HFFc6 (cell line): ENCODE data around the gene INTS15. TPM values are rescaled to one million over a fixed set of nuclear protein-coding genes. Genes with fewer than 3 reads are reported as not detected.

Experiments used
- DNase-seq: peaks from one replicate; pipeline ENCODE4 v3.0.0-alpha.2; 2018
- H3K27ac Mint-ChIP-seq: 2 replicates; pipeline ENCODE4 v1.8.0; 2020; ENCODE audit warnings: mild to moderate bottlenecking, mixed read lengths
- H3K27me3 Mint-ChIP-seq: 2 replicates; pipeline ENCODE4 v1.8.0; 2021; ENCODE audit warnings: mild to moderate bottlenecking, moderate library complexity, mixed read lengths; ENCODE audit not compliant: insufficient read depth
- H3K36me3 Mint-ChIP-seq: 2 replicates; pipeline ENCODE4 v1.8.0; 2021; ENCODE audit warnings: low read depth, mixed read lengths
- H3K4me1 Mint-ChIP-seq: 2 replicates; pipeline ENCODE4 v1.8.0; 2020; ENCODE audit warnings: low read depth, mixed read lengths
- H3K4me3 Mint-ChIP-seq: 2 replicates; pipeline ENCODE4 v1.8.0; 2020; ENCODE audit warnings: mild to moderate bottlenecking, moderate library complexity, mixed read lengths
- H3K9me3 Mint-ChIP-seq: 2 replicates; pipeline ENCODE4 v1.8.0; 2020; ENCODE audit warnings: mild to moderate bottlenecking, mixed read lengths
- total RNA-seq, 6 experiments: library from RNA; stranded (reverse); fragmentation: NEBNext Ultra II Directional; extraction: Animal tissue kit (Norgen Biotek cat#: 25700); gene quantifications; 2 replicates in 1 of 6; 3 replicates in 5 of 6; pipeline ENCODE4 v1.2.3, GENCODE V29; 2021
- TF ChIP-seq, protein P1 (sequence below): fragments of 200-600 bp; sonication (generic); IDR thresholded peaks from 2 replicates; pipeline ENCODE4 v1.5.0; 2021; ENCODE audit warnings: antibody characterized with exemption, mild to moderate bottlenecking

INTS15 gene
- total RNA-seq, 6 experiments from 2014 or later: 14.9 to 17.9 (median 17.4) TPM

GRCh38 chr7:6648066-6648814 lies 58.4 kb downstream of the INTS15 start:
- Mint-ChIP-seq H3K27me3 (no peaks in the 10 kb centered on the region), H3K9me3 (peaks cover 24% of the 10 kb centered on the region), H3K4me1 (no peaks in the 10 kb centered on the region), H3K27ac (no peak overlapping the region), H3K4me3 (no peak overlapping the region), H3K36me3 (peaks cover 31% of the 10 kb centered on the region)
- TF ChIP-seq, protein P1, sequence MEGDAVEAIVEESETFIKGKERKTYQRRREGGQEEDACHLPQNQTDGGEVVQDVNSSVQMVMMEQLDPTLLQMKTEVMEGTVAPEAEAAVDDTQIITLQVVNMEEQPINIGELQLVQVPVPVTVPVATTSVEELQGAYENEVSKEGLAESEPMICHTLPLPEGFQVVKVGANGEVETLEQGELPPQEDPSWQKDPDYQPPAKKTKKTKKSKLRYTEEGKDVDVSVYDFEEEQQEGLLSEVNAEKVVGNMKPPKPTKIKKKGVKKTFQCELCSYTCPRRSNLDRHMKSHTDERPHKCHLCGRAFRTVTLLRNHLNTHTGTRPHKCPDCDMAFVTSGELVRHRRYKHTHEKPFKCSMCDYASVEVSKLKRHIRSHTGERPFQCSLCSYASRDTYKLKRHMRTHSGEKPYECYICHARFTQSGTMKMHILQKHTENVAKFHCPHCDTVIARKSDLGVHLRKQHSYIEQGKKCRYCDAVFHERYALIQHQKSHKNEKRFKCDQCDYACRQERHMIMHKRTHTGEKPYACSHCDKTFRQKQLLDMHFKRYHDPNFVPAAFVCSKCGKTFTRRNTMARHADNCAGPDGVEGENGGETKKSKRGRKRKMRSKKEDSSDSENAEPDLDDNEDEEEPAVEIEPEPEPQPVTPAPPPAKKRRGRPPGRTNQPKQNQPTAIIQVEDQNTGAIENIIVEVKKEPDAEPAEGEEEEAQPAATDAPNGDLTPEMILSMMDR: no peak; the same call in 1 of the 2 replicates
- no peak for DNase-seq

DNA sequence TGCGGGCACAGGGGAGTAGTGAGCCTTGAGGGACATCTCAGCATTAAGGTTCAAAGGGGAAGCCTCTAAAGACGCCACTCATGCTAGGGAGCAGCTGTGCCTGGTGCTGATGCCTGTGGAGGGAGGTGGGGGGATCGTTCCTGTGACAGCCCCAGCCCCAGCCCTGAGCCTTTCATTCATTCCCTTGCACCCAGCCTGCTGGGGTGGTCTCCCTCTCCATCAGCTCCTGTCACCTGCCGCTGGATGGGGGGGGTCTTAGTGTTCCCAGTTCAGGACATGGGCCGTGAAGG lies 58.9 kb downstream of the INTS15 start:
- no peak overlapping the region for H3K4me3 Mint-ChIP-seq
- TF ChIP-seq, protein P1: no peak
- H3K27me3 Mint-ChIP-seq: no peaks in the 10 kb centered on the region
- peaks cover 24% of the 10 kb centered on the region for H3K9me3 Mint-ChIP-seq
- peaks cover 31% of the 10 kb centered on the region for H3K36me3 Mint-ChIP-seq
- H3K4me1 Mint-ChIP-seq: no peaks in the 10 kb centered on the region
- H3K27ac Mint-ChIP-seq: no peak overlapping the region
- no peak for DNase-seq

- Mint-ChIP-seq H3K4me3 (no peak overlapping the region), H3K4me1 (no peaks in the 10 kb centered on the region), H3K27me3 (no peaks in the 10 kb centered on the region), H3K27ac (no peak overlapping the region), H3K36me3 (peaks cover 31% of the 10 kb centered on the region), H3K9me3 (peaks cover 24% of the 10 kb centered on the region)
- no peak for DNase-seq
- TF ChIP-seq, protein P1: no peak
Measured at GRCh38 chr7:6649241-6649961, 59.6 kb downstream of the INTS15 start.

GRCh38 chr7:6650086-6650485 lies 60.3 kb downstream of the INTS15 start:
- Mint-ChIP-seq H3K27me3 (no peaks in the 10 kb centered on the region; the same call in 1 of the 2 replicates), H3K27ac (no peak overlapping the region), H3K9me3 (peaks cover 27% of the 10 kb centered on the region), H3K4me3 (no peak overlapping the region), H3K4me1 (no peaks in the 10 kb centered on the region), H3K36me3 (peaks cover 35% of the 10 kb centered on the region)
- DNase-seq: no peak
- TF ChIP-seq, protein P1: no peak

DNA sequence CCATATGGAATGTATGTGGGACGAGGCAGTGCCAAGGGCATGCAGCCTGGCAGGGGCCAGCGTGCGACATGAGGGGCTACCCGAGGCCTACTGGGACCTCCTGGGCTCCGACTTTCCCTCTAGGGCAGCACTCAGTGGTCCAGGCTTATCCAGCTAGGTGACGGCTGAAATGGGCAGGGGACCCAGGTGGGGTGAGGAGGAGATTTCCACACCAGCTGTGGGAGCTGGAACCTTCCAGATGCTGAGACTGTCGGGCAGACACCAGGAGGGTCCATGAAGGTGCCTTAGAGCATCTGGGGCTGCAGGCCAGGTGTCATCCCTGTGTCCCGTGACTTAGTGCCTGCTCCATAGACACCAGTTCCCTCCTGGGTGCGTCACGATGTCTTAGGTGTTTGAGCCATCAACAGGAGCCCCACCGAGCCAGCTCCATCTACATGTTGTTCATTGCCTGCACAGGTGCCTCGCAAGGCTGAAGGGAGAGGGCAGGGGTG lies 60.7 kb downstream of the INTS15 start:
- peaks cover 39% of the 10 kb centered on the region for H3K36me3 Mint-ChIP-seq
- H3K27me3 Mint-ChIP-seq: no peaks in the 10 kb centered on the region; the same call in 1 of the 2 replicates
- DNase-seq: no peak
- H3K9me3 Mint-ChIP-seq: peaks cover 32% of the 10 kb centered on the region
- TF ChIP-seq, protein P1: no peak
- H3K27ac Mint-ChIP-seq: no peak overlapping the region
- no peaks in the 10 kb centered on the region for H3K4me1 Mint-ChIP-seq
- no peak overlapping the region for H3K4me3 Mint-ChIP-seq
